CD4-positive, alpha-beta T cell treated with Interleukin-15 for 1 hour (primary cell): ENCODE results near the gene MNT.
"Not testable (repeated sequence)": the region's sequence is repeated elsewhere in the genome, so short reads cannot be mapped to it uniquely, and the experiment has no call there.

Experiments used
- DNase-seq: peaks from one replicate; pipeline ENCODE4 v3.0.0-alpha.2; 2020

The MNT gene, protein sequence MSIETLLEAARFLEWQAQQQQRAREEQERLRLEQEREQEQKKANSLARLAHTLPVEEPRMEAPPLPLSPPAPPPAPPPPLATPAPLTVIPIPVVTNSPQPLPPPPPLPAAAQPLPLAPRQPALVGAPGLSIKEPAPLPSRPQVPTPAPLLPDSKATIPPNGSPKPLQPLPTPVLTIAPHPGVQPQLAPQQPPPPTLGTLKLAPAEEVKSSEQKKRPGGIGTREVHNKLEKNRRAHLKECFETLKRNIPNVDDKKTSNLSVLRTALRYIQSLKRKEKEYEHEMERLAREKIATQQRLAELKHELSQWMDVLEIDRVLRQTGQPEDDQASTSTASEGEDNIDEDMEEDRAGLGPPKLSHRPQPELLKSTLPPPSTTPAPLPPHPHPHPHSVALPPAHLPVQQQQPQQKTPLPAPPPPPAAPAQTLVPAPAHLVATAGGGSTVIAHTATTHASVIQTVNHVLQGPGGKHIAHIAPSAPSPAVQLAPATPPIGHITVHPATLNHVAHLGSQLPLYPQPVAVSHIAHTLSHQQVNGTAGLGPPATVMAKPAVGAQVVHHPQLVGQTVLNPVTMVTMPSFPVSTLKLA

GRCh38 chr17:2400877-2401425 lies at the start of gene MNT:
TSS of gene MNT (minus strand) at chr17:2401060. CDS start at chr17:2400712, 348 bp downstream.
- peak; percentile 96 for DNase-seq

- no peak for DNase-seq
These were observed 49.3 kb upstream of the MNT start for GRCh38 chr17:2450016-2450650.

- DNase-seq, result no peak
These were observed 48.6 kb upstream of the MNT start for GRCh38 chr17:2449486-2449885.

DNA sequence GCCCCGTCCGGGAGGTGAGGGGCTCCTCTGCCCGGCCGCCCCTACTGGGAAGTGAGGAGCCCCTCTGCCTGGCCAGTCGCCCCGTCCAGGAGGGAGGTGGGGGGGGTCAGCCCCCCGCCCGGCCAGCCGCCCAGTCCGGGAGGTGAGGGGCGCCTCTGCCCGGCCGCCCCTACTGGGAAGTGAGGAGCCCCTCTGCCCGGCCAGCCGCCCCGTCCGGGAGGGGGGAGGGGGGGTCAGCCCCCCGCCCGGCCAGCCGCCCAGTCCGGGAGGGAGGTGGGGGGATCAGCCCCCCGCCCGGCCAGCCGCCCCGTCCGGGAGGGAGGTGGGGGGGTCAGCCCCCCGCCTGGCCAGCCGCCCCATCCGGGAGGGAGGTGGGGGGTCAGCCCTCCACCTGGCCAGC lies 46.6 kb upstream of the MNT start:
- DNase-seq, result not testable (repeated sequence)

- no peak for DNase-seq
These were observed 44.8 kb upstream of the MNT start for GRCh38 chr17:2445638-2446037.

- no peak for DNase-seq
These were observed 43.5 kb upstream of the MNT start for GRCh38 chr17:2444382-2444781.

- no peak for DNase-seq
These were observed 41.3 kb upstream of the MNT start for GRCh38 chr17:2442166-2442565.

- DNase-seq, result no peak
These were observed 40.1 kb upstream of the MNT start for GRCh38 chr17:2440930-2441329.

GRCh38 chr17:2439997-2440396 lies 39.1 kb upstream of the MNT start:
- DNase-seq, result peak; percentile 57

DNA sequence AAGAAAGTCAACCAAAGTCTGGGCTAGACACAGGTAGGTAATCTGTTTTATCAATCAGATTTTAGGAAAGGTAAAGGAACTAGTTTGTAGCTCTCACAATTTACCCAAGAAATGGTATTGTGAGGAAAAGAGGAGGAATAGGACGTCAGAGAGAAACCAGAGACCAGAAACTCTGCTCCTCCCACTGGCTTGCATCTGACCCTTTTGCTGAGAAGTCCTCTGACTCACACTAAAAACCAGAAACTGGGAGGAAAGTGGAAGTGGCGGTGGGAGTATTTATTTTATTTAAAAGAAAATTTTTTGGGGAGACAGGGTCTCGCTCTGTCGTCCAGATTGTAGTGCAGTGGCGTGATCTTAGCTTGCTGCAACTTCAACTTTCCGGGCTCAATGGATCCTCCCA lies 38.0 kb upstream of the MNT start:
- DNase-seq, result peak; percentile 30

- no peak for DNase-seq
These were observed 35.6 kb upstream of the MNT start for GRCh38 chr17:2436316-2436905.

DNA sequence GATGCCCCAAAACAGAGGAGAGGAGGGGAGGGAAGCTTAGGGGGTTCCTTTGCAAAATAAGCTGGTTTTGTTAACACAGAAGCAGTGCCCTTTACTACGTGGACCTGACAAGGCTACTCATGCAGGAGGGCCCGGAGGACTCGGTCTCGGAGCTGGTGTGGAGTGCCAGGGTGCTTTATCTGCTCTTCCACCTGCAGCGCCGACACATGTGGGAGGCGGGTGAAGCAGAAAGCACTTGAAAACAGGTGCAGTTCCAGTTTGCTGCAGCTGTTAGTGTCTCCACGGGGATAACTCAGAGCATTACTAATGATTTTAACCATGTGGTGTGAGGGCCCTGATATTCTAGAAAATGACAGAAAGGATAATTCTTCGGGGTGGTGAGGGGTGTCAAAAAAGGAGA lies 35.0 kb upstream of the MNT start:
- no peak for DNase-seq

GRCh38 chr17:2435181-2435741 lies 34.4 kb upstream of the MNT start:
- no peak for DNase-seq

GRCh38 chr17:2433696-2434095 lies 32.8 kb upstream of the MNT start:
- DNase-seq, result no peak

DNA sequence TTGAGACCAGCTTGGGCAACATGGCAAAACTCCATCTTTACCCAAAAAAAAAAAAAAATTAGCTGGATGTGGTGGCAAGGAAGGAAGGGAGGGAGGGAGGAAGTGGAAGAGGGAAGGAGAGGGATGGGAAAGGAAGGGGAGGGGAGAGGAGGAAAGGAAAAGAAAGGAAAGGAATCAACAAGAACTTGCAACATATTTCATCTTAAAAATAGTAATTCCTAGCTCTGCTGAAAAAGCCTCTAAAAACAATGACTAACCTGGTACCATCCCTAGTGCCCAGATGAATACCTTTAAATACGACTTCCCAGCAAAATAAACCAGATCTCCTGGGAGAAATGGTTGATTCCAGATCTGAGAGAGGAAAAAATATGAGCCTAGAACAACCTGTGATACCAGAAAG lies 27.1 kb upstream of the MNT start:
- no peak for DNase-seq

DNA sequence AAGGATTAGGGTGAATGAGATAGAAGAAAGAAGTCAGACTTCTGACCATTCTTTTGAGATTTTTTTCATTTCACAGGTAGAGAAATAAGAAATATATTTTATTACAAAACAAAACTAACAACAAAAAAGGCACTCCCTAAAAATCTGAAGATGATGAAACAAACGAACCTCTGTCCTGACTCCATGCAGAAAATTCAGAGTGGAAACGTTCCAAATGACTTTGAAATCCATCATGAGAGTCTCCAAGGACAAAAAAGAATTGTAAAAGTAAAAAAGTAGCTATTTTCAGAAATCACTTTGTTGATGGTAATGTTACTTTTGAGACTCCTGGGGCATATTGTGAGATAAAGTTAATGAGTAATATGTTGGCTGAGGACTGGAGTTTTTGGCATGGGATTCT lies 26.4 kb upstream of the MNT start:
- DNase-seq, result no peak

DNA sequence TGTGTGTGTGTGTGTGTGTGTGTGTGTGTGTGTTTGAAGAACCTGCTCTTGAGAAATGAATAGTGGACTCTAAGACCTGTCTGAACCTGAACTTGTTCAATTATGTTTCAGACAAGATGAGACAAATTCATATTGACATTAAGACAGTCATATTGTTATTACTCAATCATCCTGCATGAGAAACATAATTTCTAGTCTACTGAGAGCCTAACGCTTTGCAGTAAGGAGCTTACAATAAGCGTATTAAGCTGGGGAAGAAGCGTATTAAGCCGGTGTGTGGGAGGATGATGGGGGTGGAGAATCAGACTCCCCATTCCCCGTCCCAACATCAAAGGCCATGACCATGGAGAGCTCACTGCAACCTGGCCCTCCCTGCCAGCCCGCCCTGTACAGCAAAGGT lies 22.4 kb upstream of the MNT start:
- DNase-seq, result no peak

GRCh38 chr17:2421315-2422147 lies 20.7 kb upstream of the MNT start:
- DNase-seq, result no peak

DNA sequence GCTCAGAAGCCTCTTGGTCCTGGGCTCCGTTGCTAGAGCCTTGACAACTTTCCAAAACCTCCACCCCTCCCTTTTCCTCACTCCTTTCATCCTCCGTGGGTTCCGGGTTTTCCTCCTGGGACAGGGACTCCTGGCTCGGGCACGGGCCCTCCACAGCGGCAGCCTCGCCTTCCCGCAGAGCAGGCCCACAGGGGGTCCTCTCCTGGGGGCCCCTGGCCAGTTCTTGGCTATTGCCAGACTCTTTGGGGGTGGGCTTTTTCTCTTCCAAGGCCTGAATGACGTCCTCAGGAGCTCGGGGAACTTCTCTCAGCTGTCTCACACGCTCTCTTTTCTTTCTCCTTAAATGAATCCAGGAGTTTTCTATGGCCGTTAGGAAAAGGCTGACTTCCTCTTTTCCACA lies 19.3 kb upstream of the MNT start:
- DNase-seq, result no peak

- no peak for DNase-seq
These were observed 18.6 kb upstream of the MNT start for GRCh38 chr17:2419486-2419885.

DNA sequence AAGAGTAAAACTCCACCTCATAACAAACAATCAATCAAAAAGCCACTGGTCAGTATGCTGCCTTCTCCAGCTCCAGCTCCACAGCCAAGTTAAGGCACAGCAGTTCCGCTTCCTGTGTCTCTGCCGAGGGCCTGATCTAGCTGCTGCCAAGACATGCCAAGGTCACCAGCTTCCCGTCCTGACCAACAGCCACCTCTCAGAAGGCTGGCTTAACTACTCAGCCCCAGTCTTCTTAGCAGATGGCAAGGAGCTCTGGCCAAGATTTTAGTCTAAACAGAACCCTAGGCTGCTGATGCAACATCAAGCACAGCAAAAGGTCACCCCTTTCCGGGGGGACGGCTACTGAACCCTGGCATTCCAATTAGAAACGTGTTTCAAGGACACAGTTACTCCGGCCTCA lies 17.7 kb upstream of the MNT start:
- DNase-seq, result no peak

DNA sequence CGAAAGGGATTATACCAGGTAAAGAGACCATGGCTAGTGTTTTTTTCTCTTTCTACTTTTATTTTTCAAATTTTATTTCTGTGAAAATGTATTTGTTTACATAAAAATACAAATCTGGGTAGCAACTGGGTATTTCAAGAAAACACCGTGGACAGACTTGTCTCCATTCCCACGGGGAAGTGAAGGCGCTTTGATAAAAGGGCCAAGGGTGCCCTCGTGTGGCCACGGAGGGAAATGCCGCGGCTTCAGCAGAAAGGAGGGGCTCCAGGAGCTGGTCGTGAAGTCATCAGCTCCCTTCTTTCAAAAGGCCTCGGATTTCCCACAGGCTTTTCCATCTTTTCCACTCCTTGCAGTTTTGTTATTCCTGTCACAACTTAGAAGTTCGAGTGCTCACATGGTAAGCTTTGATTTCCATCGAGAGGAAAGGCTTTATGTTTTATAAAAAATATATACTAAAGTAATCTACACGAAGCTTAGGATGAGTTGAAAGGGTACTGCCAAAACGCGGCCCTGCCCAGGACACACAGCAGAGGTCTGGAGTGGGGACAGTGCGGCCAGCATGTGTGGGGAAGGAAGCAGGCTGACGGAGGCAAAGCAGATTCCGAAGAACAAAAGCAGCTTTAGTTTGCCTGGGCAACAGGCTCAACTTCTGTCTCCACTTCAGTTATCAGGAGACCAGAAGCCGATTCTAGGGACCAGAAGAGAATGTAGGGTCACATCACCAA lies 15.3 kb upstream of the MNT start:
- peak; percentile 83 for DNase-seq
